Parathyroid adenoma (tissue), 2 donors: ENCODE measurements around the gene IBA57.

Source experiments
- H2AFZ ChIP-seq: fragments of 300-600 bp; sonication (generic); one replicate; pipeline ENCODE4 v1.7.0; 2017; ENCODE audit warnings: antibody characterized with exemption, mild to moderate bottlenecking
- H3K27ac ChIP-seq: fragments of 300-600 bp; sonication (generic); one replicate; pipeline ENCODE4 v1.7.0; 2017
- H3K27me3 ChIP-seq: fragments of 300-600 bp; sonication (generic); one replicate; pipeline ENCODE4 v1.7.0; 2017; ENCODE audit warnings: low read length; ENCODE audit not compliant: control insufficient read depth, insufficient read depth
- H3K36me3 ChIP-seq: fragments of 300-600 bp; sonication (generic); one replicate; pipeline ENCODE4 v1.7.0; 2017; ENCODE audit warnings: low read length; ENCODE audit not compliant: control insufficient read depth, insufficient read depth
- H3K4me1 ChIP-seq: fragments of 300-600 bp; sonication (generic); one replicate; pipeline ENCODE4 v1.7.0; 2017; ENCODE audit warnings: control low read depth
- H3K4me2 ChIP-seq: fragments of 300-600 bp; sonication (generic); one replicate; pipeline ENCODE4 v1.7.0; 2017; ENCODE audit warnings: low read length
- H3K4me3 ChIP-seq: fragments of 300-600 bp; sonication (generic); one replicate; pipeline ENCODE4 v1.7.0; 2017; ENCODE audit warnings: low read depth, low read length
- H3K79me2 ChIP-seq: fragments of 300-600 bp; sonication (generic); one replicate; pipeline ENCODE4 v1.7.0; 2017; ENCODE audit warnings: control low read depth
- H3K9ac ChIP-seq: fragments of 300-600 bp; sonication (generic); one replicate; pipeline ENCODE4 v1.7.0; 2017; ENCODE audit warnings: mild to moderate bottlenecking
- H3K9me3 ChIP-seq: fragments of 300-600 bp; sonication (generic); one replicate; pipeline ENCODE4 v1.7.0; 2017; ENCODE audit warnings: low read length; ENCODE audit not compliant: control insufficient read depth
- TF ChIP-seq, protein P1 (sequence below): fragments of 300-600 bp; sonication (generic); IDR thresholded peaks from one replicate; pipeline ENCODE4 v1.7.0; 2017; ENCODE audit warnings: antibody characterized with exemption, mild to moderate bottlenecking
- donor health status: primary hyperparathyroidism.

IBA57 gene

DNA sequence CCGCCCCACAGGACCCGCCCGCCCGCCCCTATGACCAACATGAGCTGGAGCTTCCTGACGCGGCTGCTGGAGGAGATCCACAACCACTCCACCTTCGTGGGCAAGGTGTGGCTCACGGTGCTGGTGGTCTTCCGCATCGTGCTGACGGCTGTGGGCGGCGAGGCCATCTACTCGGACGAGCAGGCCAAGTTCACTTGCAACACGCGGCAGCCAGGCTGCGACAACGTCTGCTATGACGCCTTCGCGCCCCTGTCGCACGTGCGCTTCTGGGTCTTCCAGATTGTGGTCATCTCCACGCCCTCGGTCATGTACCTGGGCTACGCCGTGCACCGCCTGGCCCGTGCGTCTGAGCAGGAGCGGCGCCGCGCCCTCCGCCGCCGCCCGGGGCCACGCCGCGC is 7.9 kb upstream of the IBA57 start:
- Histone ChIP-seq H3K27ac (no peak overlapping the region), H3K4me2 (no peak overlapping the region), H3K79me2 (peaks cover 2% of the 10 kb centered on the region), H3K27me3 (no peaks in the 10 kb centered on the region), H3K4me1 (no peaks in the 10 kb centered on the region), H2AFZ (no peak overlapping the region), H3K4me3 (no peak overlapping the region), H3K9ac (no peak overlapping the region), H3K36me3 (no peaks in the 10 kb centered on the region), H3K9me3 (no peaks in the 10 kb centered on the region)
- TF ChIP-seq, protein P1, sequence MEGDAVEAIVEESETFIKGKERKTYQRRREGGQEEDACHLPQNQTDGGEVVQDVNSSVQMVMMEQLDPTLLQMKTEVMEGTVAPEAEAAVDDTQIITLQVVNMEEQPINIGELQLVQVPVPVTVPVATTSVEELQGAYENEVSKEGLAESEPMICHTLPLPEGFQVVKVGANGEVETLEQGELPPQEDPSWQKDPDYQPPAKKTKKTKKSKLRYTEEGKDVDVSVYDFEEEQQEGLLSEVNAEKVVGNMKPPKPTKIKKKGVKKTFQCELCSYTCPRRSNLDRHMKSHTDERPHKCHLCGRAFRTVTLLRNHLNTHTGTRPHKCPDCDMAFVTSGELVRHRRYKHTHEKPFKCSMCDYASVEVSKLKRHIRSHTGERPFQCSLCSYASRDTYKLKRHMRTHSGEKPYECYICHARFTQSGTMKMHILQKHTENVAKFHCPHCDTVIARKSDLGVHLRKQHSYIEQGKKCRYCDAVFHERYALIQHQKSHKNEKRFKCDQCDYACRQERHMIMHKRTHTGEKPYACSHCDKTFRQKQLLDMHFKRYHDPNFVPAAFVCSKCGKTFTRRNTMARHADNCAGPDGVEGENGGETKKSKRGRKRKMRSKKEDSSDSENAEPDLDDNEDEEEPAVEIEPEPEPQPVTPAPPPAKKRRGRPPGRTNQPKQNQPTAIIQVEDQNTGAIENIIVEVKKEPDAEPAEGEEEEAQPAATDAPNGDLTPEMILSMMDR, result no peak

DNA sequence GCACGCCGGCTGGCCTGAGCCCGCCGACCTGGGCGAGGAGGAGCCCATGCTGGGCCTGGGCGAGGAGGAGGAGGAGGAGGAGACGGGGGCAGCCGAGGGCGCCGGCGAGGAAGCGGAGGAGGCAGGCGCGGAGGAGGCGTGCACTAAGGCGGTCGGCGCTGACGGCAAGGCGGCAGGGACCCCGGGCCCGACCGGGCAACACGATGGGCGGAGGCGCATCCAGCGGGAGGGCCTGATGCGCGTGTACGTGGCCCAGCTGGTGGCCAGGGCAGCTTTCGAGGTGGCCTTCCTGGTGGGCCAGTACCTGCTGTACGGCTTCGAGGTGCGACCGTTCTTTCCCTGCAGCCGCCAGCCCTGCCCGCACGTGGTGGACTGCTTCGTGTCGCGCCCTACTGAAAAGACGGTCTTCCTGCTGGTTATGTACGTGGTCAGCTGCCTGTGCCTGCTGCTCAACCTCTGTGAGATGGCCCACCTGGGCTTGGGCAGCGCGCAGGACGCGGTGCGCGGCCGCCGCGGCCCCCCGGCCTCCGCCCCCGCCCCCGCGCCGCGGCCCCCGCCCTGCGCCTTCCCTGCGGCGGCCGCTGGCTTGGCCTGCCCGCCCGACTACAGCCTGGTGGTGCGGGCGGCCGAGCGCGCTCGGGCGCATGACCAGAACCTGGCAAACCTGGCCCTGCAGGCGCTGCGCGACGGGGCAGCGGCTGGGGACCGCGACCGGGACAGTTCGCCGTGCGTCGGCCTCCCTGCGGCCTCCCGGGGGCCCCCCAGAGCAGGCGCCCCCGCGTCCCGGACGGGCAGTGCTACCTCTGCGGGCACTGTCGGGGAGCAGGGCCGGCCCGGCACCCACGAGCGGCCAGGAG is 7.2 kb upstream of the IBA57 start:
- no peaks in the 10 kb centered on the region for H3K4me1 ChIP-seq
- H3K27me3 ChIP-seq, result no peaks in the 10 kb centered on the region

DNA sequence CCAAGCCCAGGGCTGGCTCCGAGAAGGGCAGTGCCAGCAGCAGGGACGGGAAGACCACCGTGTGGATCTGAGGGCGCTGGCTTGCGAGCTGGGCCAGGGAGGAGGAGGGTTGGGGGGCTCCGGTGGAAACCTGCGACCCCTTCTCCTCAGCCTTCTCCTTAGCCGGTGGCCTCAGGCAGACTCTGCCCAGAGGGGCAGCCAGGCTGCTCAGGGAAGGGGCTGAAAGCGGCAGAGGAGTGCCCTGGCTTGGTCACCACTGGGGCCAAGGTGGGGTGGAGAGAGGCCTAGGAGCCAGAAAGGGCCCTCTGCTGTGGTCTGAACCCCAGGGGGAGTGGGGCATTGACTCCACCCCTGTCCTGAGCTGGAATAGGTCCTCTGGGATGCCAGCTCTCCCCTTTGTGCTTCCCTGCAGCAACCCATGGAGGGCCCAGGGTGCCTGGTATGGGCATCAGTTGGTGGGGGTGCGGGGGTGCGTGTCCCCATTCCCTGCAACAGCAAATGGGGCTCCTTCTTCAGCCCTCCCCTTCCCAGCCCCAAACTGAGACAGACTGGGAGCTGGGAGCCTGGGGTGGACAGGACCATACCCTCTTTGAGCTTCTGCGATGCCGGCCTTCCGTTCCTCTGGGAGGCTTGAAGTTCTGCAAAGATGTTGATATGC is 6.5 kb upstream of the IBA57 start:
- Histone ChIP-seq H3K27me3 (no peaks in the 10 kb centered on the region), H3K9me3 (no peaks in the 10 kb centered on the region), H3K4me1 (no peaks in the 10 kb centered on the region), H3K9ac (no peak overlapping the region), H3K79me2 (peaks cover 2% of the 10 kb centered on the region), H2AFZ (no peak overlapping the region), H3K4me2 (no peak overlapping the region), H3K4me3 (no peak overlapping the region), H3K36me3 (no peaks in the 10 kb centered on the region), H3K27ac (no peak overlapping the region)
- TF ChIP-seq, protein P1, result no peak

More for the DNA sequence above, 7.2 kb upstream of the IBA57 start:
- no peak overlapping the region for H3K4me3 ChIP-seq
- H2AFZ ChIP-seq, result no peak overlapping the region
- no peak overlapping the region for H3K4me2 ChIP-seq
- H3K36me3 ChIP-seq, result no peaks in the 10 kb centered on the region
- H3K9ac ChIP-seq, result no peak overlapping the region
- TF ChIP-seq, protein P1, result no peak
- H3K27ac ChIP-seq, result no peak overlapping the region
- peaks cover 2% of the 10 kb centered on the region for H3K79me2 ChIP-seq
- no peaks in the 10 kb centered on the region for H3K9me3 ChIP-seq

DNA sequence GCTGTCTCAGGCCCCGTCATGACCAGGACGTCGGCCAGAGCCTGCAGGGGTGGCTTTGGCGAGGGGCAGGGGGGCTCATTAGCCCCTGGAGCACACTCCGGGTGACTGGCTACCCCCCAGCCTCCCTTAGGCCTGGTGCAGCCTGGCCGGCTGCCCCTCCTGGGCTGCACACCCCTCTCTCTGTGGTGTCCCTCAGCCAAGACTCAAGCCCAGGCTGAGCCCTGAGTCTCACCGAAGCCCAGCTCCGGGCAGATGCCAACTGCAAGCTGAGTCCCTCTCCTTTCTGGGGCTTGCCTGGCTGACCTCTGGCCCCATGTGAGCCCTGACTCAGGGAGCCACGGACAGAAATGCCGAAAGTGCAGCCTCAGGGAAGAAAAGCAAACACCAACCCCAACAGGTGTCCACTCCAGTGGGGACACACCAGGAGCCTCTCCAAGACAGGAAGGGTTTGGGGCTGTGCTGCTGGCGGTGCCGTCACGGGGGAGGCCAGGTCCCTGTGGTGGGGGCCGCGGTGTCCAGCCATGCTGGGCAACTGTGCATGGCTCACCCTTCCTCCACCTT is 5.3 kb upstream of the IBA57 start:
- Histone ChIP-seq H3K4me1 (no peaks in the 10 kb centered on the region), H3K27ac (no peak overlapping the region), H3K4me3 (no peak overlapping the region)

More for the DNA sequence above, 5.3 kb upstream of the IBA57 start:
- TF ChIP-seq, protein P1, result no peak
- no peak overlapping the region for H2AFZ ChIP-seq
- H3K36me3 ChIP-seq, result no peaks in the 10 kb centered on the region
- H3K9me3 ChIP-seq, result no peaks in the 10 kb centered on the region
- no peaks in the 10 kb centered on the region for H3K27me3 ChIP-seq
- H3K4me2 ChIP-seq, result no peak overlapping the region
- no peaks in the 10 kb centered on the region for H3K79me2 ChIP-seq
- no peak overlapping the region for H3K9ac ChIP-seq
